Measurements from ENCODE around the gene NRN1L. TPM values are rescaled to one million over a fixed set of nuclear protein-coding genes. Genes with fewer than 3 reads are reported as not detected.

NRN1L gene
- total RNA-seq, result 0.47 and 0.77 TPM in 2 replicates

DNA sequence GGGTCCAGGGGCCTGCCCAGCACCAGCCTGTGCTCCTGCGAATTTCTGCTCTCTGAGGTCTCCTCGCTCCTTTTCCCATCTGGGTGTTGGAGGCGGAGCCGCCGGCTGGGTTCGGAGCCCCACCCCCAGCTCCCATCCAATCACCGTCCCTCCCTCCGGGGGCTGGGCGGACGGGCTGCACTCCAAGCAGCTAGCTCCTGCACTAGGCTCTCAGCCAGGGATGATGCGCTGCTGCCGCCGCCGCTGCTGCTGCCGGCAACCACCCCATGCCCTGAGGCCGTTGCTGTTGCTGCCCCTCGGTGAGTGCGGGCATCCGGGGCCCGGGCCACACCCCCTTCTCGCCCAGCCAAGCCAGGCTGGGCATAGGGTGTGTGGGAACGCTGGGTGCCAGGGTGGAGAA is at the start of gene NRN1L:
TSS of gene NRN1L (plus strand) at position 202 of the 400 bp plus-strand sequence. CDS start at position 221, 19 bp downstream.

DNA sequence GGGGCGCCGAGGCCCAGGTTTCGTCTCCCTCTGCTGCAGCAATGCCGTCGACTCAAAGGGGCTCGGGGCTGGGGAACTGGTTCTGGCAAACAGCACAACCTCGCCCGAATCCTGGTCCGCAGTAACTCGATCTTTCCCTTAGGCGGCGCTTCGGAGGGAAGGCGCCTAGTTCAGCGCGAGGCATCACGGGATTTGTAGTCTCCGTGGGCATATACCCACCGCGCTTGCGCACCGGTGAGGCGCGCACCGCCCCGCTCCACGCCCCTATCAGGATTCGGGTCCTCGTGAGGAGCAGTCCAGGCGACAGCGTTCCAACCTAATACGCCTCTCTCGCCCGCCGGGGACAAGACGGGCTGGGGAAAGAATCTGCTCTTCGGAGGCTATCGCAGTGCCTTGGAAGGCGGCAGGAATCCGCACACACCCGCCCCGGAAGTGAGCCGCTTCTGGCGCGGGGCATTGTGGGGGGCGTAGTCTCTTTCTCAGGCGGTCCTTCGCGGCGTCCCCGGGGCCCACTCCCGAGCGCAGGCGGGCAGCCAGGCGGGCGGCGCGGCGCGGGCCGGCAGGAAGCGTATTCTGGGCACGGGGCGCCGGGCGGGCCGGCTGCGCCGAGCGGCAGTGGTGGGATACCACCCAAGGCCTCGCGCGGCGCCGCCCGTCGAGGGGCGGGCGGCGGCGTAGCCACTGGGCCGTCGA is 42.7 kb upstream of the NRN1L start, which contains the start of gene THAP11:
TSS of gene THAP11 (plus strand) at position 505 of the 693 bp plus-strand sequence. CDS start 235 bp downstream, outside the sequence.

DNA sequence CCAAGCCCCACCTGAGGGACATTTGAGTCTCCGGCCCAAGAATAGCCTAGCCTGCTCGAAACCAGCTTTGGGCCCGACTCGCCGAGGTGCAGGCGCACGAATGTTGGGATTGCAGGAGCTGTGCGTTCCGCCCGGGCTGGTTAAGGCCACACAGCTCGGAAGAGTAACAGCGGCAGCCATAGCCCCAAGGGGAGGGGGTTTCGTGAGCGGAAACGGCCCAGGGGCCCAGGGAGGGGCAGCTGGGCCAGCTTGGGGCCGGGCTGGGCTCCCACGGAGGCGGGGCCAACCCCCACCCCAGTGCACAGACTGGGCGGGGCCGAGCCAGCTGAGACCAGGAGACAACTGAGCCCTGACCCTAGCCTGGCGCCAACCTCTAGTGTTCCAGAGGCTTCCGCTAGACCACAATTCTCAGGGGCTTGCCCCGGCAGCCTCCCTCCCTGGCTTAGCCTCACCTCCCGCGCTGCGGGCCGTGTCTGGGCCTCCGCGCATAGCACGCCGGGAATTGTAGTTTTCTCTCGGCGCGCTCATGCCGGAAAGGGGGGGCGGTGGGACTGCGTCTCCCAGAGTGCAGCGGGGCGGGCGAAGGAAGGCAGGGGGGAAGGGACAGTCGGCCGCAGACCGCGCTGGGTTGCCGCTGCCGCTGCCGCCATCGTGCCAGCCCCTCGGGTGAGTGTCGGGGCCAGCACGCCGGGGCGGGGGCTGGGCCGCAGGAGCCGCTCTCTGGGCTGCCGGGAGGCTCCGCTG is 38.2 kb upstream of the NRN1L start, which contains the start of gene NUTF2:
TSS of gene NUTF2 (plus strand) at position 614 of the 744 bp plus-strand sequence. CDS start 18,198 bp downstream, outside the sequence.

DNA sequence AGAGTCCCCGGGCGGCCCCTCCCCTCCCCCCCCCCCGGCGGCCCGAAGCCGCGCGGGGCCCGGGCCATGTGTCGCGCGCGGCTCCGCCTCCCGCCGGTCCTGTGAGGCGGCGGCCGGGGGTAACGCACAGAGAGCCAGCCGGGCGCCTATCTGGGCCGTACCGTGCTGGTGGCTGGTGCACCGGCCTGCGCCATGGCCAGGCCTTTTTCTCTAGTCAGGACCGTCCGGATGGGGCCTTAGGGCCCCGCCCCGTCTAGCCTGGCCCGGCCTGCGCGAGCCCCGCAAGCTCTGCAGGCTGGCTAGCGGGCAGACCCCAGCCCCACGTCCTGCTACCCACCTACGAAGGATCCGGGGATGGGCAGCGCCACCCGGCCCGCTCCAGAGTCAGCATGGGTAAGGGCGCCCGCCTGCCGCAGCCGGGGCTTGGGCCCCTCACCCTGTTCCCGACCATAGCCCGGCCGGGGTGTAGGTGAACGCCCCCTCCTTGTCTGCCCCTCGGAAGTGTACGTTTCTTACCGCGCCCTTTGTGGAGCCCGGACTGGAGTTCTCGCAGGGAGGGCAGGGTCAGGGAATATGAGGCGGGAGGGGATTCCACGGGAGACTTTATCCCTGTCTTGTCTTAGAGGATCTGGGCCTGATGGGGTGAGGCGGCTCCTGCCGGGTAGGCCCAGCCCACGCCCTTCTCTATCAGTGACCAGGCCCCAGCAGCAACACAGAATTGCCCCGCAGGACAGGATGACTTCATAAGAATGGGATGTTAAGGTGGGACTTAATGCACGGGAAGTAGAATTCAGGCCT is 37.4 kb upstream of the NRN1L start, which contains the start of gene CENPT:
TSS of gene CENPT (minus strand) at position 630 of the 798 bp plus-strand sequence. CDS start 13,834 bp downstream, outside the sequence.

DNA sequence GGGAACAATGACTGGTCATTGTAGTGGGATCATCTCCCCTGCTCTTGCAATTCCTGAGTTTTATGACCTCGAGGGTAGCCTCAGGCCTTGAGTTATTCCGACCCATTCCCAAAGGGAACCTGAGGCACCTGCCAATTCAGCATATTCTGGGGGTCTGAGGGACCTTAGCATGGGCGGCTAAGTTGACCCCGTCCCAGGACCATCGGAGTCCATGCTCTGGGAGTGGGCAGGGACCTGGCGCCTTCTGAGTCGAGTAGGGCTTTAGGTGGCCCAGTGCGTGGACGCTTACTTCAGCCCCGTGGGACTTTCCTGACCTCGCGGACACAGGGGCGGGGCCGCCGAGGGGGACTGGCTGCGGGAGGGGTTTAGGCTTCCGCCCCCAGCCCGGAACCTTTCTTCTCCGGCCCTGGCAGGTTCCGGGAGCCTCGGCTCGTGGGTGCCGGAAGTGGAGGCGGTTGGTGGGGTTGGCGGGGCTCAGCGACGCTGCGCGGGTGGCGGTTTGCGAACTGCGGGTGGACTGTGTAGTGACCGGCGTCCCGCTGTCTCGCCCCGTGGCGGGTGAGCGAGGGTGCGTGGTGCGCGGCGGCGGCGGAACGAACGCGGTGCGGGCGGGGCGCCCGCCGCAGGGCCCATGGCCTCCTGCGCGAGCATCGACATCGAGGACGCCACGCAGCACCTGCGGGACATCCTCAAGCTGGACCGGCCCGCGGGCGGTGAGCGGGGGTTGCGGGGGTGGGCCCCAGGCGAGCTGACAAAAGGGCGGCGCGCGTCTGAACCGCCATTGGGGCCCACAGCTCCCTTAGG is 11.9 kb upstream of the NRN1L start, which contains the start of gene EDC4:
TSS of gene EDC4 (plus strand) at position 422 of the 804 bp plus-strand sequence. CDS start at position 632, 210 bp downstream.

DNA sequence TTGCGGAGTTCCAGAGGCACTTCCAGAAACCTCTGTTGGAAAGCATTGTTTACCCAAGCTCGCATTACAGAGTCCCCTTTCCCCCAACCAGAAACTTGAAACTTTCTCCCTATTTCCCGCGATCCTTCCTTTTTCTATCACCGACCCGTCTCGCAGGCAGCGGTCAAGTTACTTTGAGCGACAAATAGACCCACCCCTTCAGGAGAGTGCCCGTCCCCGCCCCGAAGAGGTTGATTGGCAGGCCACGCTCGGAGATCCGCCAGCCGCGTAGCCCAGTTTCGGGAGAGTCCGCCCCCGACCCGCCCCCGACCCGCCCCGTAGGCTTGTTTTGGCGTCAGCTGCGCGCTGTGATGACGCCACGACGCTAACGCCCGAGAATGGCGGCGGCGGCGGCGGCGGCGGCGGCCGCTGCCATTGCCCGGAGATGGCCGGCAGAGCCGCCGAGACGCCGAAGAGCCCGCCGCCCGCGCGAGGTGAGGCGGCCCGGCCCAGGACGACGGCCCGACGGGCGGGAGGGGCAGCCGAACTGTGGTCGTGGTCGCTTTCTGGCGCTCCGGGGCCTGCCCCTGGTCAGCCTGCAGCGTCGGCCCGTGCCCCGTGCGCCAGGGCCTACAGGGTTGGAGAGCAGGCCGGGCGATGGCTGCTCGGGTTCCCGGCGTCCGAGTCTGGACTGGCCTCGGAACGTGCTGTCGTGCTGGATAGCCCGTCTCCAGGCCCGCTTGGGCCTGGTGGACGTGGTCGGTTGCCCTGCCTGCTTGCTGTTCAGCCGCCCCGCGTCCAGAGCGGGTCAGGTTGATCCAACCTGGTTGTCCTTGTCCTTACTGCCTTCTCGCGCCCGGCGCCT is 8.4 kb downstream of the NRN1L start, which contains the start of gene PSKH1:
TSS of gene PSKH1 (plus strand) at position 356 of the 844 bp plus-strand sequence. CDS start 15,496 bp downstream, outside the sequence.

DNA sequence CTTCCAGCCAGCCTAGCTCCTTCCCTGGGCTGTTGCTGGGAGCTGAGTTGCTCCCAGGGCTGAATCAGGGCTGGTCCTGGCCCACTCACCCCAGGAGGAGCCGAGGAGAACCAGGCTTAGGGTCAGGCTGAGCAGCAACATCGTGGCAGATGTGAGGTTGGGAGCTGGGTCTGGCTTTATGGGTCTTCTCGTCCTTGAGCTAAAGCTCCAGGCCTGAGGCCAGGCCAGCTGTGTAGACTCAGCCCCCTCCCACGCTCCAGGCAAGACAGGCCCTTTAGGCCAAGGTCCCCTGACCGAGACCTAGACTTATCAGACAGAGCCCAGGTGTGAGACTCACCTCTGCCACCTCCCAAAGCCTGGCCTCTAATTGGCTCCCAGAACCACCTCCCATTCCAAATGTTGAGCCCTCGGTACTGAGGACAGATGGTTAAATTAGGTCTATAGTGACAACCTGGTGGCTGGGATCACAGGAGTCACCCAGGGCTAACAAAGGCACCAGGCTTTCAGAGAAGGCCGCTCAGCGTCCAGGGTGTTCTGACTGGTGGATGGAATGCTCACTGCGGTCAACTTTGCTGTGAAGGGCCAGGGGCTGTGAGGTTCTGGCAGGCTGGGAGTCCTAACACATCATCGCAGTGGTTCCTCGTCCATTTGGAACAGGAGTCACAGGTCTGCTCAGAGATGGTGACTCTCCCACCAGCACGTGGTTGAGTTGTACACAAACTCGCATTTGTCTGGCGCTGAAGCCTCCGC is 47.2 kb downstream of the NRN1L start, which contains the start of gene CTRL:
TSS of gene CTRL (minus strand) at position 151 of the 750 bp plus-strand sequence. CDS start at position 141, 10 bp downstream.

Other genes with a start within 250 kb of the NRN1L start
- gene CARMIL2, start 239.7 kb upstream of the NRN1L start, total RNA-seq, result 9.8 TPM in 1 of 2 replicates, not detected in the other
- 17.4 and 24.3 TPM in 2 replicates for gene ACD, start 224.6 kb upstream of the NRN1L start, total RNA-seq
- gene PARD6A, start 223.9 kb upstream of the NRN1L start, total RNA-seq, result 1.5 TPM in 1 of 2 replicates, not detected in the other
- 15.5 and 16.0 TPM in 2 replicates for gene ENKD1, start 218.1 kb upstream of the NRN1L start, total RNA-seq
- 2.0 and 10.3 TPM in 2 replicates for gene C16orf86, start 218.1 kb upstream of the NRN1L start, total RNA-seq
- 6.5 and 8.5 TPM in 2 replicates for gene GFOD2, start 165.6 kb upstream of the NRN1L start, total RNA-seq
- 5.0 and 5.2 TPM in 2 replicates for gene RANBP10, start 78.3 kb upstream of the NRN1L start, total RNA-seq
- gene TSNAXIP1, start 78.0 kb upstream of the NRN1L start, total RNA-seq, result 0.26 and 0.58 TPM in 2 replicates
- 39.7 and 52.5 TPM in 2 replicates for gene THAP11, start 42.6 kb upstream of the NRN1L start, total RNA-seq
- 193 and 272 TPM in 2 replicates for gene NUTF2, start 38.0 kb upstream of the NRN1L start, total RNA-seq
- 32.6 and 32.7 TPM in 2 replicates for gene CENPT, start 37.2 kb upstream of the NRN1L start, total RNA-seq
- gene EDC4, start 11.8 kb upstream of the NRN1L start, total RNA-seq, result 37.6 TPM in 2 replicates
- gene PSKH1, start 8.4 kb downstream of the NRN1L start, total RNA-seq, result 13.1 and 15.5 TPM in 2 replicates
- gene CTRL, start 47.0 kb downstream of the NRN1L start, total RNA-seq, result 0.34 TPM in 1 of 2 replicates, not detected in the other
- 28.0 and 38.6 TPM in 2 replicates for gene PSMB10, start 52.0 kb downstream of the NRN1L start, total RNA-seq
- 7.1 and 10.5 TPM in 2 replicates for gene LCAT, start 59.2 kb downstream of the NRN1L start, total RNA-seq
- 29.1 and 50.4 TPM in 2 replicates for gene SLC12A4, start 83.8 kb downstream of the NRN1L start, total RNA-seq
- not detected in 2 replicates for gene DPEP3, start 95.6 kb downstream of the NRN1L start, total RNA-seq
- not detected in 2 replicates for gene DPEP2, start 114.6 kb downstream of the NRN1L start, total RNA-seq
- not detected in 2 replicates for gene DPEP2NB, start 131.0 kb downstream of the NRN1L start, total RNA-seq
- gene DDX28, start 138.3 kb downstream of the NRN1L start, total RNA-seq, result 3.3 and 6.6 TPM in 2 replicates
- 8.9 and 10.0 TPM in 2 replicates for gene DUS2, start 138.4 kb downstream of the NRN1L start, total RNA-seq
- gene NFATC3, start 200.5 kb downstream of the NRN1L start, total RNA-seq, result 19.1 and 22.2 TPM in 2 replicates

Measured in pericardium fibroblast (primary cell).